Measurements from ENCODE around the gene SPRR2G.

DNA sequence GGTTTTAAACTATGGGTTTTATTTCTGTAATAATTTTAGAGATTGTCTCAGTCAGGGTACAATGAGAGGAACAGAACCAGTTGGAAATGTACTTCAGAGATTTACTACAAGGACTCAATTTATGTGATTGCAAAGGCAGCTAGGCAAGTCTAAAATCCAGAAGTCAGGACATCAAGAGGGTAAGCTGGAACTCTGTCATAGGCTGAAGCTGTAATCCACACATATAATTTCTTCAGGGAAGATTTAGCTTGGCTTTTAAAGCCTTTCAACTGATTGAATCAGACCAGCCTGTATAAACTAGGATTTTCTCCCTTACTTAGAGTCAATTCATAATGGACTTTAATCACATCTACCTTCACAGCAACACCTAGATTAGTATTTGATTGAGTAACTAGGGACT is 28.2 kb upstream of the SPRR2G start:
- TF ChIP-seq, protein P1, sequence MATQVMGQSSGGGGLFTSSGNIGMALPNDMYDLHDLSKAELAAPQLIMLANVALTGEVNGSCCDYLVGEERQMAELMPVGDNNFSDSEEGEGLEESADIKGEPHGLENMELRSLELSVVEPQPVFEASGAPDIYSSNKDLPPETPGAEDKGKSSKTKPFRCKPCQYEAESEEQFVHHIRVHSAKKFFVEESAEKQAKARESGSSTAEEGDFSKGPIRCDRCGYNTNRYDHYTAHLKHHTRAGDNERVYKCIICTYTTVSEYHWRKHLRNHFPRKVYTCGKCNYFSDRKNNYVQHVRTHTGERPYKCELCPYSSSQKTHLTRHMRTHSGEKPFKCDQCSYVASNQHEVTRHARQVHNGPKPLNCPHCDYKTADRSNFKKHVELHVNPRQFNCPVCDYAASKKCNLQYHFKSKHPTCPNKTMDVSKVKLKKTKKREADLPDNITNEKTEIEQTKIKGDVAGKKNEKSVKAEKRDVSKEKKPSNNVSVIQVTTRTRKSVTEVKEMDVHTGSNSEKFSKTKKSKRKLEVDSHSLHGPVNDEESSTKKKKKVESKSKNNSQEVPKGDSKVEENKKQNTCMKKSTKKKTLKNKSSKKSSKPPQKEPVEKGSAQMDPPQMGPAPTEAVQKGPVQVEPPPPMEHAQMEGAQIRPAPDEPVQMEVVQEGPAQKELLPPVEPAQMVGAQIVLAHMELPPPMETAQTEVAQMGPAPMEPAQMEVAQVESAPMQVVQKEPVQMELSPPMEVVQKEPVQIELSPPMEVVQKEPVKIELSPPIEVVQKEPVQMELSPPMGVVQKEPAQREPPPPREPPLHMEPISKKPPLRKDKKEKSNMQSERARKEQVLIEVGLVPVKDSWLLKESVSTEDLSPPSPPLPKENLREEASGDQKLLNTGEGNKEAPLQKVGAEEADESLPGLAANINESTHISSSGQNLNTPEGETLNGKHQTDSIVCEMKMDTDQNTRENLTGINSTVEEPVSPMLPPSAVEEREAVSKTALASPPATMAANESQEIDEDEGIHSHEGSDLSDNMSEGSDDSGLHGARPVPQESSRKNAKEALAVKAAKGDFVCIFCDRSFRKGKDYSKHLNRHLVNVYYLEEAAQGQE (IDR thresholded peaks at IDR 0.05; ENCODE audit: insufficient read depth in 1 of 2, low read depth in 2 of 2, low read length in 2 of 2) = no peak
- TF ChIP-seq TAF1 (IDR thresholded peaks at IDR 0.05; ENCODE audit: borderline replicate concordance, insufficient read depth, low read length) (no peak), POLR2AphosphoS5 (IDR thresholded peaks at IDR 0.05; ENCODE audit: low read depth, low read length) (no peak), SIN3A (IDR thresholded peaks at IDR 0.05; ENCODE audit: borderline replicate concordance, insufficient read depth, low read length) (no peak), FOXP2 (optimal IDR thresholded peaks at IDR 0.05; ENCODE audit: borderline replicate concordance, extremely low read depth, extremely low read length, insufficient read depth) (no peak)

Data from PFSK-1 (cell line).